Subcutaneous adipose tissue (tissue), 4 donors: ENCODE measurements around the gene ADAMTS12. TPM values are rescaled to one million over a fixed set of nuclear protein-coding genes. Genes with fewer than 3 reads are reported as not detected.

Source experiments
- total RNA-seq, 4 donors: library from RNA; depleted of rRNA; stranded (reverse); fragments of >200 nt; gene quantifications; one replicate each; pipeline ENCODE4 v1.1.0, GENCODE V29; 2016
- TF ChIP-seq, protein P1 (sequence below): fragments of 450-650 bp; IDR thresholded peaks from one replicate; pipeline ENCODE4 v1.5.1; 2016; ENCODE audit warnings: low read depth, mild to moderate bottlenecking, control low read depth, antibody characterized with exemption, moderate library complexity

ADAMTS12 gene
- total RNA-seq, 4 donors from 2014 or later = 13.8 to 49.4 (median 20.2) TPM

DNA sequence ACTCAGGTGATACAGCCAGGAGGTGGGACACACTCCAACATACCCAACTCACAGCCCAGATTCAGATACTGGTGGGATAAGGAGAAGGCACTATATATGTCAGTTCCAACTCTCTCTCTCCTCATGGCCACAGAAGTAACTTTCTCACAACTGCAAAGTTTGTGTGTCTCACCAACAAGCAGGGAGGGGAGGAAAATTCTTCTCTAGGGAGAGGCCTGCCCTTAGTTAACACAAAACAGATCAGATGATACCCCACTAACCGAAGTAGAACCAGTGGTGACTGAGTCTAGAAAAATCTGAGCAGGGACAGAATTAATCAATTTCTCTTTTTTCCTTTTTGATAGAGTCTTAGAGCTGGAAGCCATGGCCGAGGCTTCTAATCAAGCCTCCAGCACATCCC is 133.1 kb downstream of the ADAMTS12 start:
- TF ChIP-seq, protein P1, sequence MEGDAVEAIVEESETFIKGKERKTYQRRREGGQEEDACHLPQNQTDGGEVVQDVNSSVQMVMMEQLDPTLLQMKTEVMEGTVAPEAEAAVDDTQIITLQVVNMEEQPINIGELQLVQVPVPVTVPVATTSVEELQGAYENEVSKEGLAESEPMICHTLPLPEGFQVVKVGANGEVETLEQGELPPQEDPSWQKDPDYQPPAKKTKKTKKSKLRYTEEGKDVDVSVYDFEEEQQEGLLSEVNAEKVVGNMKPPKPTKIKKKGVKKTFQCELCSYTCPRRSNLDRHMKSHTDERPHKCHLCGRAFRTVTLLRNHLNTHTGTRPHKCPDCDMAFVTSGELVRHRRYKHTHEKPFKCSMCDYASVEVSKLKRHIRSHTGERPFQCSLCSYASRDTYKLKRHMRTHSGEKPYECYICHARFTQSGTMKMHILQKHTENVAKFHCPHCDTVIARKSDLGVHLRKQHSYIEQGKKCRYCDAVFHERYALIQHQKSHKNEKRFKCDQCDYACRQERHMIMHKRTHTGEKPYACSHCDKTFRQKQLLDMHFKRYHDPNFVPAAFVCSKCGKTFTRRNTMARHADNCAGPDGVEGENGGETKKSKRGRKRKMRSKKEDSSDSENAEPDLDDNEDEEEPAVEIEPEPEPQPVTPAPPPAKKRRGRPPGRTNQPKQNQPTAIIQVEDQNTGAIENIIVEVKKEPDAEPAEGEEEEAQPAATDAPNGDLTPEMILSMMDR = no peak

DNA sequence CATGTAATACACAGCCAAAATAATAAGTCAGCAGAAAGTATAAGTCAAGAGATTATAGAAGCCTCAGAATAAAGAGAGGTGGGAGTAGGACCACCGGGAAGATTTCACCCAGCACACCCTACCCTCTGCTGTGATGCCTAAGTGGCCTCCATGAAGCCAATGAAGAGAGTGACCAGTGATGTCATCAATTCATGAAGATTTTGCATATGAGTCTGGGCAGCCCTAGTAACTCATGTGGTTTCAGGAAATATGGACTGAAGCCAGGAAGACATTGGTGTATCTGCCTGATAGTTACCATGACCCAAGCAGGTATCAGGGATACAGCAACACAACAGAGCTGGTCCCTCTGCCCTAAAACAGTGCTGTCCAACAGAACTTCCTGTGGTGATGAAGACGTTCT is 135.3 kb downstream of the ADAMTS12 start:
- TF ChIP-seq, protein P1 = no peak

DNA sequence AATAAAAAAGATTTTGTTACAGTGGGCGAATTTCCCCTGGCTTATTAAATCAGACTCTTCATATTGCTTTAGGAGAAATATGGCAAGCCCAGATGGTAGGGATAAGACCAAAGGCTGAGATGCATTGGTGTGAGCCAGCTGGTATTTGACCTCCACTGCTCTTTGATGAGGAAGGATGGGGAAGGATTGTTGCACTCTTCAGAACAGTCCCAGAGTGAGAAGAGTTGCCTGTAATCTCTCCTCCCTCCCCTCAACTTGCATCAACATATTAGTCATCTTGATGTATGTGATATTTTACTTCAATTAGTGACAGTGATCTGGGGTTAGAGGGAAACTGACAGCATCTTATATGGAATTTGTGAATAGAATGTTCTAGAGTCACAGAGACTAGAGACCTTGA is 136.6 kb downstream of the ADAMTS12 start:
- TF ChIP-seq, protein P1 = no peak

DNA sequence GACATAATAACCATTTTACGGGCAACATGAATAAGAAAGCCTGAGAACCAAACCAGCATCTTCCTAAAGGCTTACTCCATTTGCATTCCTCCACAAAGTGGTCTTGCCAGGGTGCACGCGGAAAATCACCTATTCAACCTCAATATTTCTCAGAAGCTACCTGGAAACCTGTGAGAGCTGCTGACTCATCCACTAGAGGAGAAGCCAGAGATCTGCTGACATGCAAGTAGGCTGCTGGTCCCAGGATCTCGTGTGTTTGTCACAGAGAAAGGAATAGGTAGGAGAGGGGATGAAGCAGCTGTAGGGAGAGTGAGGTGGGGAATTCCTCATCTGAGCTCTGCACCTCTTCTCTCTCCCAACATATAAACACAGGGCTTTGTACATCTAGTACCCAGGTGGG is 138.1 kb downstream of the ADAMTS12 start:
- TF ChIP-seq, protein P1 = no peak

DNA sequence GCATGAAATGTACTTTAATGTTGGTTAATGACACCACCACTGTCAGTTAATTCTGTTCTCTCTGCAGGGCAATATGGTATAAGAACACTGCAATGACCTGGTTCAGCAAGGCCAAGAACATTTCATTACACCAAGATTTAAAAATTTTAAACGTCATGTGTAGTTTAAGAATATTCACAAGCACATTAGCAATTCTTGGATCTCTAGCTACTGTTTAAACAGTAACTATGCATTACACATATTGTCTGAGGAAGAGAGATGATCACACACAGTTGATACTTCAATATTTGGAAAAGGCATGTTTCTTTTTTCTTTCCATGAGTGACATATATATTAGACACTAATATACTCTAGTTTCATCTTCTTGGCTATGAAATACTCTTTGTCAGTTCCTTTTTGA is 143.0 kb downstream of the ADAMTS12 start:
- TF ChIP-seq, protein P1 = no peak

DNA sequence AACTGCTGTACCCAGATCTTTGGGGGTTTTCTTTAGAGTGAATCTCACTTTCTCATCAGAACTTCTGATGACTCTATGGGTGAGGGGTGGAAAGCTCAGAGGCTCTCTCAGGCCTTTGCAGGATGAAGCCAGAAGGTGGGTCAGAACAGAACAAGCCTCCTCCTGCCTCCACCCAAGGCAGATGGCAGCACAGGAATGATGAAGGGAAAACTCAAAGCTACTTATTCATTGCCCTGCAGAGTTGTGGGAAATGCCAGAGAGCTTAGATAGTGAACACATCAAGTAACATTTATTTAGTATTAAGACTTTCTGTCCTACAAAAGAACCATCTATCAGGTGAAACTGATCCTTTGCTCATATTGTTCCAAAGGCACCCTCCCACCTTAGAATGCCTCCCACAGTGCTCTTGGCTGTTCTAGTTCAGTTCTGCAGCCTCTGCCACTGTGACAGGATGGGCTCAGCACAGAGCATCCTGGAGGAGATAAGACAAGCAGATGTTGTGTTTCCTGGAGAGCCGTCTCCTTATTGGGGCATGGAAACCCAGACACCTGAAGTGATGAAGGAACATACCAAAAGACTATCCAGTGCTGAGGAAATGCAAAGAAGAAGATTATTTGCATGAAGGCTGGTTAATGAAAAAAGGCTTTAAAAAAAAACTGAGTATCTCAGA is 146.6 kb downstream of the ADAMTS12 start:
- TF ChIP-seq, protein P1 = no peak

DNA sequence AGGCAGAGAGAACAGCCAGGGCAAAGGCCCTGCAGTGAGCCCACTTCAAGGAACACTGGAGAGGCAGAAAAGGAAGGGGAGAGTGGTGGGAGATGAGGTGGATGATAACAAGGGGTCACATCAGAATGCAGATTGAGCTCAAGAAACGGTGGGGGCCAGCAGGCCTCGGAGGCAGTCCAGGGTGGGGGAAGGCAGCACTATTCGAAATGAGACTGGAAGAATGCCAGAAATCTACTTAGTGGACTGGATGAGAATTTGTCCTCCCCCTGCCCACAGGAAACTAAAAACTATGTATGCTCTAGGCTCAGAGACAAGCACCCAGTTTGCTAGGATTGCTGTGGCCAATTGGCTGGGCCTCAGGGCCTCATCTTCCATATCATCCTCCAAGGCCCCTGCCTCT is 148.7 kb downstream of the ADAMTS12 start:
- TF ChIP-seq, protein P1 = no peak
